IMR-90 (cell line): ENCODE results near the gene MAP2. TPM values are rescaled to one million over a fixed set of nuclear protein-coding genes. Genes with fewer than 3 reads are reported as not detected.
A peak's percentile ranks its signal among the peaks of the same experiment; 100 is the strongest.

Experiments
- ATAC-seq: fragments of 200-7000 bp; cut with Tn5 transposase; 2 replicates; pipeline ENCODE4 v1.9.1; 2020; ENCODE audit warnings: low read depth, mild to moderate bottlenecking, moderate library complexity
- BruUV-seq: library from RNA; stranded (reverse); fragments of 400-500 nt; replicated peaks from 2 replicates; lab custom pipeline; 2021; lab: Mats Ljungman, UMichigan
- CTCF ChIA-PET: fragments of 300-600 bp; formaldehyde crosslinking; extraction: SDS; loops from one replicate; lab custom pipeline; 2021; ENCODE audit warnings: antibody characterized with exemption; lab: Yijun Ruan, JAX
- POLR2A ChIA-PET: fragments of 300-600 bp; sonication (Branson Sonifier 250); formaldehyde crosslinking; loops from one replicate; lab custom pipeline; 2022; ENCODE audit warnings: antibody characterized with exemption; ENCODE audit not compliant: unreplicated experiment; lab: Charles Lee
- DNase-seq: peaks from one replicate; pipeline ENCODE4 v3.0.0; 2013
- H2AFZ ChIP-seq: replicated peaks from 2 replicates; pipeline ENCODE3; 2013; ENCODE audit warnings: low read length, mild to moderate bottlenecking; ENCODE audit not compliant: poor library complexity
- H2AK5ac ChIP-seq: 2 replicates; pipeline ENCODE4 v1.6.1; 2013; ENCODE audit warnings: low read depth, low read length, inconsistent platforms
- H2AK9ac ChIP-seq: replicated peaks from 2 replicates; pipeline ENCODE3; 2013; ENCODE audit warnings: mild to moderate bottlenecking, low read depth, low read length, moderate library complexity; ENCODE audit not compliant: poor library complexity
- H2BK120ac ChIP-seq: 2 replicates; pipeline ENCODE4 v1.6.1; 2013; ENCODE audit warnings: low read depth, low read length, inconsistent platforms
- H2BK15ac ChIP-seq: 3 replicates; pipeline ENCODE4 v1.6.1; 2013; ENCODE audit warnings: low read depth, low read length, inconsistent platforms
- H2BK20ac ChIP-seq: 2 replicates; pipeline ENCODE4 v1.6.1; 2013; ENCODE audit warnings: low read depth, mild to moderate bottlenecking, inconsistent platforms, low read length, moderate library complexity
- H2BK5ac ChIP-seq: 2 replicates; pipeline ENCODE4 v1.6.1; 2013; ENCODE audit warnings: mild to moderate bottlenecking, low read depth, low read length, inconsistent platforms; ENCODE audit not compliant: poor library complexity, severe bottlenecking
- H3K14ac ChIP-seq: replicated peaks from 2 replicates; pipeline ENCODE4 v1.6.1; 2013; ENCODE audit warnings: low read depth, low read length, inconsistent platforms
- H3K18ac ChIP-seq: 2 replicates; pipeline ENCODE4 v1.6.1; 2013; ENCODE audit warnings: low read depth, low read length, control low read depth
- H3K23ac ChIP-seq: 2 replicates; pipeline ENCODE4 v1.6.1; 2013; ENCODE audit warnings: low read depth, low read length, inconsistent platforms
- H3K27ac ChIP-seq: 2 replicates; pipeline ENCODE4 v1.5.1; 2013; ENCODE audit warnings: mild to moderate bottlenecking, control low read depth, low read length; ENCODE audit not compliant: insufficient read depth
- H3K27me3 ChIP-seq: 2 replicates; pipeline ENCODE4 v1.6.1; 2013; ENCODE audit warnings: low read length; ENCODE audit not compliant: control insufficient read depth, insufficient read depth
- H3K36me3 ChIP-seq: 2 replicates; pipeline ENCODE4 v1.6.1; 2013; ENCODE audit warnings: low read length, mixed read lengths; ENCODE audit not compliant: control insufficient read depth, insufficient read depth
- H3K4ac ChIP-seq: 2 replicates; pipeline ENCODE4 v1.6.1; 2013; ENCODE audit warnings: low read depth, low read length, inconsistent platforms
- H3K4me1 ChIP-seq: 2 replicates; pipeline ENCODE4 v1.6.1; 2013; ENCODE audit warnings: low read length, mixed read lengths; ENCODE audit not compliant: control insufficient read depth, insufficient read depth
- H3K4me2 ChIP-seq: 2 replicates; pipeline ENCODE4 v1.6.1; 2013; ENCODE audit warnings: low read depth, mild to moderate bottlenecking, control low read depth, low read length, moderate library complexity
- H3K4me3 ChIP-seq: 2 replicates; pipeline ENCODE4 v1.5.1; 2013; ENCODE audit warnings: low read depth, mild to moderate bottlenecking, control low read depth, low read length, moderate library complexity; ENCODE audit not compliant: insufficient read depth
- H3K56ac ChIP-seq: 2 replicates; pipeline ENCODE4 v1.6.1; 2013; ENCODE audit warnings: low read length, inconsistent platforms; ENCODE audit not compliant: insufficient read depth; ENCODE audit errors: extremely low read depth
- H3K79me1 ChIP-seq, 2 experiments: 2 replicates each; pipeline ENCODE4 v1.6.1; 2013; ENCODE audit warnings: low read length in 2 of 2, inconsistent platforms in 1 of 2, low read depth in 1 of 2
- H3K9ac ChIP-seq: 2 replicates; pipeline ENCODE4 v1.6.1; 2013; ENCODE audit warnings: low read depth, low read length, control low read depth
- H3K9me1 ChIP-seq: 2 replicates; pipeline ENCODE4 v1.6.1; 2013; ENCODE audit warnings: low read length, inconsistent platforms; ENCODE audit not compliant: insufficient read depth
- H3K9me3 ChIP-seq: 2 replicates; pipeline ENCODE4 v1.6.1; 2013; ENCODE audit warnings: low read length; ENCODE audit not compliant: control insufficient read depth, insufficient read depth
- H4K20me1 ChIP-seq: 2 replicates; pipeline ENCODE4 v1.6.1; 2013; ENCODE audit warnings: low read length, inconsistent platforms; ENCODE audit not compliant: insufficient read depth
- H4K5ac ChIP-seq: 2 replicates; pipeline ENCODE4 v1.6.1; 2013; ENCODE audit warnings: mild to moderate bottlenecking, low read depth, low read length, control low read depth
- H4K8ac ChIP-seq, 2 experiments: 2 replicates each; pipeline ENCODE4 v1.6.1; 2013; ENCODE audit warnings: low read depth in 2 of 2, low read length in 2 of 2, control low read depth in 1 of 2, inconsistent platforms in 1 of 2
- H4K91ac ChIP-seq: 2 replicates; pipeline ENCODE4 v1.6.1; 2013; ENCODE audit warnings: low read depth, low read length, inconsistent platforms; ENCODE audit not compliant: insufficient read depth
- BHLHE40 ChIP-seq: fragments of 150-350 bp; IDR thresholded peaks from 2 replicates; pipeline ENCODE4 v1.6.1; 2016; ENCODE audit warnings: mild to moderate bottlenecking, low read depth, low read length
- CHD1 ChIP-seq: IDR thresholded peaks from 2 replicates; pipeline ENCODE4 v1.6.1; 2012; ENCODE audit warnings: low read depth, low read length, improper control_type of control experiment
- FOS ChIP-seq: fragments of 150-350 bp; IDR thresholded peaks from 2 replicates; pipeline ENCODE4 v1.6.1; 2016; ENCODE audit warnings: low read depth, low read length
- MAFK ChIP-seq: IDR thresholded peaks from 2 replicates; pipeline ENCODE4 v1.6.1; 2012; ENCODE audit warnings: low read depth, low read length, improper control_type of control experiment
- MAZ ChIP-seq: IDR thresholded peaks from 2 replicates; pipeline ENCODE4 v1.6.1; 2012; ENCODE audit warnings: low read depth, mild to moderate bottlenecking, low read length, improper control_type of control experiment, moderate library complexity, borderline replicate concordance
- NFE2L2 ChIP-seq: fragments of 150-350 bp; IDR thresholded peaks from 2 replicates; pipeline ENCODE4 v1.6.1; 2016; ENCODE audit warnings: low read depth, mild to moderate bottlenecking, low read length
- POLR2A ChIP-seq: IDR thresholded peaks from 2 replicates; pipeline ENCODE4 v1.6.1; 2012; ENCODE audit warnings: mild to moderate bottlenecking, low read depth, low read length
- RCOR1 ChIP-seq: IDR thresholded peaks from 2 replicates; pipeline ENCODE4 v1.6.1; 2012; ENCODE audit warnings: mild to moderate bottlenecking, low read length, improper control_type of control experiment; ENCODE audit not compliant: insufficient replicate concordance
- RFX5 ChIP-seq: IDR thresholded peaks from 2 replicates; pipeline ENCODE4 v1.8.0; 2012; ENCODE audit warnings: low read depth, mild to moderate bottlenecking, low read length, moderate library complexity
- WGBS, 2 experiments: methylation state at CpG; one replicate each; pipeline versions ENCODE4 v1.1.5 to v1.1.7; 2013; ENCODE audit warnings: missing lambda C conversion rate in 2 of 2; ENCODE audit not compliant: insufficient read length in 1 of 2; ENCODE audit errors: extremely low coverage in 2 of 2; 5-methylcytosine and 5-hydroxymethylcytosine counted together
- dilution Hi-C: fragments of 300-500 bp; cut with HindIII; formaldehyde crosslinking; loops from one replicate; pipeline ENCODE4 v1.14.3; 2018; ENCODE audit warnings: low sequenced_read_pairs; ENCODE audit not compliant: unreplicated experiment
- in situ Hi-C: fragments of 300-500 bp; cut with MboI; formaldehyde crosslinking; loops from 3 replicates; pipeline ENCODE4 v1.14.3; 2019; ENCODE audit warnings: low sequenced_read_pairs, inconsistent platforms, mixed read lengths
- intact Hi-C: fragments of 100-400 bp; cut with micrococcal nuclease; formaldehyde crosslinking; loops from 2 replicates; pipeline ENCODE4 v1.10.0; 2022
- polyA plus RNA-seq, 3 experiments: library from polyadenylated mRNA; depleted of rRNA; stranded (reverse); fragments of >200 nt; gene quantifications; 2 replicates each; pipeline ENCODE4 v1.2.3, GENCODE V29; 2012; ENCODE audit warnings: low replicate concordance in 1 of 3
- total RNA-seq: library from RNA; depleted of rRNA; stranded (reverse); fragments of >200 nt; gene quantifications from 2 replicates; pipeline ENCODE4 v1.2.3, GENCODE V29; 2012
- TF ChIP-seq, protein P1 (sequence below): conservative IDR thresholded peaks from 2 replicates; pipeline ENCODE4 v1.5.1; 2012; ENCODE audit warnings: mild to moderate bottlenecking, low read depth, low read length, improper control_type of control experiment
- TF ChIP-seq, protein P2 (sequence below): fragments of 150-350 bp; IDR thresholded peaks from 2 replicates; pipeline ENCODE4 v1.6.1; 2016; ENCODE audit warnings: low read depth, mild to moderate bottlenecking, low read length, moderate library complexity, borderline replicate concordance
- TF ChIP-seq, protein P3 (sequence below): fragments of 150-350 bp; IDR thresholded peaks from 2 replicates; pipeline ENCODE4 v1.6.1; 2017; ENCODE audit warnings: mild to moderate bottlenecking, antibody characterized with exemption, low read length, low read depth

The MAP2 gene
- total and polyA plus RNA-seq, 2 of the 4 experiments (the other 2 are of a cell fraction): 0.29 to 0.36 TPM

DNA sequence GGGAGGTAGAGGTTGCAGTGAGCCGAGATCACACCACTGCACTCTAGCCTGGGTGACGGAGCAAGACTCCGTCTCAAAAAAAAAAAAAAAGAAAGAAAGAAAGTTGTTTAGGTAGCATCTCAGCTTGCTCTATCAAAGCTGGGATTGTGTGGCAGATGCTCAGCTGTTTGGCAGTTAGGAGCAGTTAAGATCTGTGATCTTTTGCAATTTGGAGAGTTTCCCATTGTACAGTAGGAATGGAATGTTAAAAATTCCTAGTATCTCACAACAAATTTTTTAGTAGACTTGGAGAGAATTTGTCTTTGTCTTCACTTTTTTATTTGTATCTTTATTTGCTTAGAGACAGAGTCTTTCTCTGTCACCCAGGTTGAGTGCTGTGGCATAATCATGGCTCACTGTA, 224.9 kb downstream of the MAP2 start:
- POLR2A ChIA-PET: no interaction called here
- H2AFZ ChIP-seq: no peak overlapping the region
- no peak overlapping the region for H3K4me3 ChIP-seq
- no TSS peak for BruUV-seq
- no peak overlapping the region for H4K91ac ChIP-seq
- H3K9ac ChIP-seq: no peak overlapping the region
- in situ Hi-C loops: no loop called here
- H2BK20ac ChIP-seq: no peak overlapping the region
- no peaks in the 10 kb centered on the region for H3K9me1 ChIP-seq
- H3K23ac ChIP-seq: no peak overlapping the region
- H2BK5ac ChIP-seq: no peak overlapping the region
- no peak overlapping the region for H3K18ac ChIP-seq
- H3K79me1 ChIP-seq: no peaks in the 10 kb centered on the region
- no peaks in the 10 kb centered on the region for H3K27me3 ChIP-seq
- H3K9me3 ChIP-seq: no peaks in the 10 kb centered on the region
- H3K4me1 ChIP-seq: no peaks in the 10 kb centered on the region
- no CpG with 5 or more reads among the region's 3 CpGs for WGBS, 2 experiments
- dilution Hi-C loops: no loop called here
- H3K14ac ChIP-seq: no peak overlapping the region
- DNase-seq: peak; percentile 2
- no peak overlapping the region for H3K4me2 ChIP-seq
- H2AK9ac ChIP-seq: no peak overlapping the region
- no peaks in the 10 kb centered on the region for H3K36me3 ChIP-seq
- no peaks in the 10 kb centered on the region for H4K20me1 ChIP-seq
- no peak overlapping the region for H2BK120ac ChIP-seq
- H2BK15ac ChIP-seq: no peak overlapping the region
- no peak overlapping the region for H3K27ac ChIP-seq
- H3K56ac ChIP-seq: no peak overlapping the region
- intact Hi-C loops: no loop called here
- no peak for TF ChIP-seq RFX5
- no peak for TF ChIP-seq RCOR1
- no peak for TF ChIP-seq BHLHE40
- TF ChIP-seq CHD1: no peak
- TF ChIP-seq, protein P1, sequence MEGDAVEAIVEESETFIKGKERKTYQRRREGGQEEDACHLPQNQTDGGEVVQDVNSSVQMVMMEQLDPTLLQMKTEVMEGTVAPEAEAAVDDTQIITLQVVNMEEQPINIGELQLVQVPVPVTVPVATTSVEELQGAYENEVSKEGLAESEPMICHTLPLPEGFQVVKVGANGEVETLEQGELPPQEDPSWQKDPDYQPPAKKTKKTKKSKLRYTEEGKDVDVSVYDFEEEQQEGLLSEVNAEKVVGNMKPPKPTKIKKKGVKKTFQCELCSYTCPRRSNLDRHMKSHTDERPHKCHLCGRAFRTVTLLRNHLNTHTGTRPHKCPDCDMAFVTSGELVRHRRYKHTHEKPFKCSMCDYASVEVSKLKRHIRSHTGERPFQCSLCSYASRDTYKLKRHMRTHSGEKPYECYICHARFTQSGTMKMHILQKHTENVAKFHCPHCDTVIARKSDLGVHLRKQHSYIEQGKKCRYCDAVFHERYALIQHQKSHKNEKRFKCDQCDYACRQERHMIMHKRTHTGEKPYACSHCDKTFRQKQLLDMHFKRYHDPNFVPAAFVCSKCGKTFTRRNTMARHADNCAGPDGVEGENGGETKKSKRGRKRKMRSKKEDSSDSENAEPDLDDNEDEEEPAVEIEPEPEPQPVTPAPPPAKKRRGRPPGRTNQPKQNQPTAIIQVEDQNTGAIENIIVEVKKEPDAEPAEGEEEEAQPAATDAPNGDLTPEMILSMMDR: no peak
- no peak for TF ChIP-seq MAFK
- TF ChIP-seq NFE2L2: no peak
- no peak for TF ChIP-seq POLR2A
- TF ChIP-seq, protein P2, sequence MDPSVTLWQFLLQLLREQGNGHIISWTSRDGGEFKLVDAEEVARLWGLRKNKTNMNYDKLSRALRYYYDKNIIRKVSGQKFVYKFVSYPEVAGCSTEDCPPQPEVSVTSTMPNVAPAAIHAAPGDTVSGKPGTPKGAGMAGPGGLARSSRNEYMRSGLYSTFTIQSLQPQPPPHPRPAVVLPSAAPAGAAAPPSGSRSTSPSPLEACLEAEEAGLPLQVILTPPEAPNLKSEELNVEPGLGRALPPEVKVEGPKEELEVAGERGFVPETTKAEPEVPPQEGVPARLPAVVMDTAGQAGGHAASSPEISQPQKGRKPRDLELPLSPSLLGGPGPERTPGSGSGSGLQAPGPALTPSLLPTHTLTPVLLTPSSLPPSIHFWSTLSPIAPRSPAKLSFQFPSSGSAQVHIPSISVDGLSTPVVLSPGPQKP: no peak
- no peak for TF ChIP-seq FOS
- TF ChIP-seq MAZ: no peak
- TF ChIP-seq, protein P3, sequence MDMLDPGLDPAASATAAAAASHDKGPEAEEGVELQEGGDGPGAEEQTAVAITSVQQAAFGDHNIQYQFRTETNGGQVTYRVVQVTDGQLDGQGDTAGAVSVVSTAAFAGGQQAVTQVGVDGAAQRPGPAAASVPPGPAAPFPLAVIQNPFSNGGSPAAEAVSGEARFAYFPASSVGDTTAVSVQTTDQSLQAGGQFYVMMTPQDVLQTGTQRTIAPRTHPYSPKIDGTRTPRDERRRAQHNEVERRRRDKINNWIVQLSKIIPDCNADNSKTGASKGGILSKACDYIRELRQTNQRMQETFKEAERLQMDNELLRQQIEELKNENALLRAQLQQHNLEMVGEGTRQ: no peak
- H4K5ac ChIP-seq: no peak overlapping the region
- ATAC-seq: no peak
- CTCF ChIA-PET: interaction anchor here (0.7 kb wide), 1 partner anchor 29 kb away, joined by 3 read pairs; no protein-coding TSS in a partner anchor
- H4K8ac ChIP-seq: no peak overlapping the region
- H2AK5ac ChIP-seq: no peak overlapping the region
- H3K4ac ChIP-seq: no peak overlapping the region
